GM10248 (cell line): Measurements from ENCODE around the gene NAV3.
A peak's percentile ranks its signal among the peaks of the same experiment; 100 is the strongest.

Experiments
- CTCF ChIA-PET: fragments of 300-600 bp; sonication (Branson Sonifier 250); formaldehyde crosslinking; extraction: SDS; loops from one replicate; lab custom pipeline; 2021; ENCODE audit warnings: antibody characterized with exemption; lab: Yijun Ruan, JAX
- POLR2A ChIA-PET: fragments of 350-650 bp; sonication (Branson Sonifier 250); formaldehyde crosslinking; extraction: SDS; loops from one replicate; lab custom pipeline; 2020; ENCODE audit warnings: antibody characterized with exemption; lab: Yijun Ruan, JAX
- DNase-seq: peaks from one replicate; pipeline ENCODE4 v3.0.0; 2012; ENCODE audit errors: extremely low spot score
- CTCF ChIP-seq: IDR thresholded peaks from 2 replicates; pipeline ENCODE4 v1.5.1; 2012; ENCODE audit warnings: mild to moderate bottlenecking, low read depth; ENCODE audit errors: extremely low read depth, missing control alignments, control extremely low read depth

Gene NAV3

GRCh38 chr12:78176643-78177042, 345.9 kb downstream of the NAV3 start:
- no peak for DNase-seq
- CTCF ChIA-PET, result no interaction called here
- POLR2A ChIA-PET, result no interaction called here
- no peak for TF ChIP-seq CTCF

GRCh38 chr12:78177298-78177697, 346.6 kb downstream of the NAV3 start:
- DNase-seq, result no peak
- TF ChIP-seq CTCF, result no peak
- CTCF ChIA-PET, result no interaction called here
- POLR2A ChIA-PET, result no interaction called here

GRCh38 chr12:78179346-78179745, 348.7 kb downstream of the NAV3 start:
- no peak for TF ChIP-seq CTCF
- CTCF ChIA-PET, result interaction anchor here (1.4 kb wide), 1 partner anchor 24 kb away, joined by 5 read pairs; no protein-coding TSS in a partner anchor
- DNase-seq, result no peak
- POLR2A ChIA-PET, result no interaction called here

- TF ChIP-seq CTCF, result peak; percentile 23
- DNase-seq, result no peak
- POLR2A ChIA-PET, result no interaction called here
- CTCF ChIA-PET, result interaction anchor here (0.8 kb wide), 1 partner anchor 17 kb away, joined by 3 read pairs; no protein-coding TSS in a partner anchor
Observed at GRCh38 chr12:78181544-78182162, 351.0 kb downstream of the NAV3 start.

GRCh38 chr12:78183824-78184223, 353.1 kb downstream of the NAV3 start:
- no peak for TF ChIP-seq CTCF
- ChIA-PET CTCF (no interaction called here), POLR2A (no interaction called here)
- DNase-seq, result no peak

- DNase-seq, result no peak
- CTCF ChIA-PET, result no interaction called here
- POLR2A ChIA-PET, result no interaction called here
- TF ChIP-seq CTCF, result no peak
Observed at GRCh38 chr12:78185109-78185508, 354.4 kb downstream of the NAV3 start.
